A673 (cell line): Measurements from ENCODE around the gene COMP. TPM values are rescaled to one million over a fixed set of nuclear protein-coding genes. Genes with fewer than 3 reads are reported as not detected.

Experiments used
- BruUV-seq: library from RNA; stranded (reverse); fragments of 400-500 nt; replicated peaks from 2 replicates; lab custom pipeline; 2021; lab: Mats Ljungman, UMichigan
- CTCF ChIA-PET: fragments of 300-600 bp; sonication (Branson Sonifier 250); formaldehyde crosslinking; loops from one replicate; lab custom pipeline; 2022; ENCODE audit warnings: antibody characterized with exemption; lab: Charles Lee
- POLR2A ChIA-PET: fragments of 300-600 bp; sonication (Branson Sonifier 250); formaldehyde crosslinking; loops from one replicate; lab custom pipeline; 2022; ENCODE audit warnings: antibody characterized with exemption; ENCODE audit not compliant: low non-redundant PET; lab: Charles Lee
- DNase-seq: peaks from one replicate; pipeline ENCODE4 v3.0.0-alpha.2; 2015; ENCODE audit warnings: low spot score
- H3K27ac ChIP-seq: fragments of 200-600 bp; sonication (generic); 2 replicates; pipeline ENCODE4 v1.5.1; 2016; ENCODE audit warnings: mixed run types, low read depth, mild to moderate bottlenecking, mixed read lengths, antibody characterized with exemption, low read length; ENCODE audit not compliant: poor library complexity, severe bottlenecking
- H3K27me3 ChIP-seq: fragments of 200-600 bp; sonication (generic); replicated peaks from 2 replicates; pipeline ENCODE4 v1.6.1; 2017; ENCODE audit warnings: mixed run types, low read depth, mild to moderate bottlenecking, mixed read lengths, antibody characterized with exemption, low read length; ENCODE audit not compliant: insufficient read depth, poor library complexity
- H3K36me3 ChIP-seq: fragments of 200-600 bp; sonication (generic); 2 replicates; pipeline ENCODE4 v1.6.1; 2016; ENCODE audit warnings: mixed run types, mild to moderate bottlenecking, mixed read lengths, antibody characterized with exemption, low read length; ENCODE audit not compliant: insufficient read depth, poor library complexity, severe bottlenecking
- H3K4me1 ChIP-seq: fragments of 200-600 bp; sonication (generic); 2 replicates; pipeline ENCODE4 v1.6.1; 2017; ENCODE audit warnings: mixed run types, mild to moderate bottlenecking, mixed read lengths, antibody characterized with exemption, low read length; ENCODE audit not compliant: insufficient read depth, poor library complexity, severe bottlenecking
- H3K4me3 ChIP-seq: fragments of 200-600 bp; sonication (generic); 2 replicates; pipeline ENCODE4 v1.5.1; 2016; ENCODE audit warnings: low read depth, mixed run types, mild to moderate bottlenecking, mixed read lengths, low read length; ENCODE audit not compliant: poor library complexity, severe bottlenecking
- H3K9me3 ChIP-seq: fragments of 200-600 bp; sonication (generic); 2 replicates; pipeline ENCODE4 v1.6.1; 2016; ENCODE audit warnings: mixed run types, low read depth, mild to moderate bottlenecking, mixed read lengths, antibody characterized with exemption, low read length; ENCODE audit not compliant: poor library complexity, severe bottlenecking
- EZH2 ChIP-seq: fragments of 200-600 bp; sonication (generic); IDR thresholded peaks from 2 replicates; pipeline ENCODE4 v1.6.1; 2017; ENCODE audit warnings: borderline replicate concordance, low read depth, mild to moderate bottlenecking, mixed read lengths, antibody characterized with exemption, low read length; ENCODE audit not compliant: poor library complexity, severe bottlenecking
- intact Hi-C: fragments of 100-400 bp; cut with micrococcal nuclease; formaldehyde crosslinking; loops from one replicate; pipeline ENCODE4 v1.10.0; 2022; ENCODE audit not compliant: unreplicated experiment
- total RNA-seq: library from RNA; stranded (reverse); gene quantifications from 2 replicates; pipeline ENCODE4 v1.2.3, GENCODE V29; 2021
- TF ChIP-seq, protein P1 (sequence below): fragments of 300-800, 200-600 bp; sonication (generic); conservative IDR thresholded peaks from 2 replicates; pipeline ENCODE4 v1.5.1; 2017; ENCODE audit warnings: low read depth, mild to moderate bottlenecking, antibody characterized with exemption, low read length, moderate library complexity, mixed read lengths

COMP gene
- total RNA-seq, 1 experiment from 2014 or later: not detected

- intact Hi-C loops: no loop called here
- TF ChIP-seq, protein P1, sequence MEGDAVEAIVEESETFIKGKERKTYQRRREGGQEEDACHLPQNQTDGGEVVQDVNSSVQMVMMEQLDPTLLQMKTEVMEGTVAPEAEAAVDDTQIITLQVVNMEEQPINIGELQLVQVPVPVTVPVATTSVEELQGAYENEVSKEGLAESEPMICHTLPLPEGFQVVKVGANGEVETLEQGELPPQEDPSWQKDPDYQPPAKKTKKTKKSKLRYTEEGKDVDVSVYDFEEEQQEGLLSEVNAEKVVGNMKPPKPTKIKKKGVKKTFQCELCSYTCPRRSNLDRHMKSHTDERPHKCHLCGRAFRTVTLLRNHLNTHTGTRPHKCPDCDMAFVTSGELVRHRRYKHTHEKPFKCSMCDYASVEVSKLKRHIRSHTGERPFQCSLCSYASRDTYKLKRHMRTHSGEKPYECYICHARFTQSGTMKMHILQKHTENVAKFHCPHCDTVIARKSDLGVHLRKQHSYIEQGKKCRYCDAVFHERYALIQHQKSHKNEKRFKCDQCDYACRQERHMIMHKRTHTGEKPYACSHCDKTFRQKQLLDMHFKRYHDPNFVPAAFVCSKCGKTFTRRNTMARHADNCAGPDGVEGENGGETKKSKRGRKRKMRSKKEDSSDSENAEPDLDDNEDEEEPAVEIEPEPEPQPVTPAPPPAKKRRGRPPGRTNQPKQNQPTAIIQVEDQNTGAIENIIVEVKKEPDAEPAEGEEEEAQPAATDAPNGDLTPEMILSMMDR: no peak
- TF ChIP-seq EZH2: no peak
- Histone ChIP-seq H3K9me3 (no peaks in the 10 kb centered on the region), H3K4me1 (peaks cover 6% of the 10 kb centered on the region), H3K27ac (no peak overlapping the region), H3K27me3 (no peaks in the 10 kb centered on the region), H3K36me3 (peaks cover 12% of the 10 kb centered on the region), H3K4me3 (no peak overlapping the region)
- ChIA-PET CTCF (no interaction called here), POLR2A (no interaction called here)
- no peak for DNase-seq
- no TSS peak for BruUV-seq
These were observed 48.6 kb upstream of the COMP start for GRCh38 chr19:18839465-18840287.

GRCh38 chr19:18834644-18834984, 43.5 kb upstream of the COMP start:
- DNase-seq: no peak
- intact Hi-C loops: no loop called here
- ChIA-PET POLR2A (no interaction called here), CTCF (no interaction called here)
- no peak overlapping the region for H3K4me3 ChIP-seq
- peaks cover 21% of the 10 kb centered on the region for H3K36me3 ChIP-seq
- BruUV-seq: no TSS peak
- H3K9me3 ChIP-seq: no peaks in the 10 kb centered on the region
- no peaks in the 10 kb centered on the region for H3K27me3 ChIP-seq
- peaks cover 12% of the 10 kb centered on the region for H3K4me1 ChIP-seq
- no peak for TF ChIP-seq EZH2
- TF ChIP-seq, protein P1: no peak
- no peak overlapping the region for H3K27ac ChIP-seq

DNA sequence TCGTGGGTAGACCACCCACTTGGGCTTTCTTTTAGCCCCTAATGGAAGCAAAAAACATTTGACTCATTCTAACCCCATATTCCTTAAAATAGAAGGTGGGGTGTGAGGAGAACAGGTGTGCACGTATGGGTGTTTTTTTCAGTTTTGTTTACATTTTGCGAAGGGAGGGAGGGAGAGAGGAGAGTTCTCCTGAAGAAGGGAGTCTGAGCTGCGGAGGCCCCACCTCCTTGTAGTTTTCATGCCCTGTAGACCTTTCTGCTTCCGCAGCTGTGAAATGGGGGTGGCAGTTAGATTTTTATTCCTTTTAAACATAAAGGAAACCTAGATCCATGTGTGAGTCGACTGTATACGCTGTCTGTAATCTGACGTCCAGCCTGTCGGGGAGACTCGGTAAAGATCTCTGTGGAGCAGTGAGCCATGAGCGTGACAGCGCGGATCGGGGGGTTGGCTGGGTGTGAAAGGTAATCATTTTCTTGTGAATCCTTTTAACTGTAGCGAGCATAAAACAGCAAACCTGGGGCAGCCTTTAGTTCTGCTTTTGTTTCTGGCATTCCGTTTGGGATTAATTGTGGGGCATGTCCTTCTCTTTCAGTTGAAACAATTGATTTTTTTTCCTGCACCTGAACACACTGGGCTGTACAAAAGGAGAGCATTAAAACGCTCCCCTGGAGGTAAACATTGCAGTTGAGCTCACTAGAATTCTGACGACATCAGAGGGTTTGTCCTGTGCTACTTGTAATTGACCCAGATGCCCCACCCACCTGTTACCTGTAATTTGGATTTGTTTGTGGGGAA, 42.9 kb upstream of the COMP start:
- H3K9me3 ChIP-seq: no peaks in the 10 kb centered on the region
- DNase-seq: no peak
- TF ChIP-seq, protein P1: no peak
- TF ChIP-seq EZH2: no peak
- CTCF ChIA-PET: no interaction called here
- no peaks in the 10 kb centered on the region for H3K27me3 ChIP-seq
- peaks cover 21% of the 10 kb centered on the region for H3K36me3 ChIP-seq
- BruUV-seq: TSS peak; percentile 44
- H3K4me1 ChIP-seq: peaks cover 12% of the 10 kb centered on the region
- intact Hi-C loops: no loop called here
- no peak overlapping the region for H3K27ac ChIP-seq
- H3K4me3 ChIP-seq: peak overlapping the region; percentile 79
- POLR2A ChIA-PET: no interaction called here
